Liver (tissue), 2 donors: Measurements from ENCODE around the gene SHB.

Experiments used
- CTCF ChIP-seq: fragments of 150-350 bp; IDR thresholded peaks from 2 replicates; pipeline ENCODE4 v1.5.1; 2017; ENCODE audit warnings: improper control_type of control experiment, low read depth, low read length; ENCODE audit not compliant: missing input control
- YY1 ChIP-seq: IDR thresholded peaks from 2 replicates; pipeline ENCODE4 v1.6.1; 2016; ENCODE audit warnings: antibody characterized with exemption, mild to moderate bottlenecking
- donor health status: healthy.

- TF ChIP-seq CTCF = no peak
- TF ChIP-seq YY1 = no peak
These were observed 102.5 kb downstream of the SHB start for GRCh38 chr9:37966412-37967013.
